Mesenchymal stem cell (in vitro differentiated cells and primary cell): ENCODE data around the gene CIAO2A.

Experiments
- DNase-seq: peaks from one replicate; pipeline ENCODE4 v3.0.0-alpha.2; 2013
- H2AFZ ChIP-seq: one replicate; pipeline ENCODE4 v1.6.1; 2013; ENCODE audit warnings: low read depth, mild to moderate bottlenecking, control low read depth, inconsistent platforms, low read length, moderate library complexity
- H2AK5ac ChIP-seq: 2 replicates; pipeline ENCODE4 v1.6.1; 2013; ENCODE audit warnings: low read length, moderate library complexity, mild to moderate bottlenecking, inconsistent platforms; ENCODE audit not compliant: severe bottlenecking
- H2BK120ac ChIP-seq: one replicate; pipeline ENCODE4 v1.6.1; 2013; ENCODE audit warnings: low read depth, mild to moderate bottlenecking, inconsistent platforms, low read length, moderate library complexity
- H2BK12ac ChIP-seq, 2 experiments: one replicate each; pipeline ENCODE4 v1.6.1; 2013; ENCODE audit warnings: inconsistent platforms in 2 of 2, low read length in 2 of 2, mild to moderate bottlenecking in 2 of 2, moderate library complexity in 2 of 2, control low read depth in 1 of 2
- H2BK15ac ChIP-seq: one replicate; pipeline ENCODE4 v1.6.1; 2013; ENCODE audit warnings: mild to moderate bottlenecking, low read depth, inconsistent platforms; ENCODE audit not compliant: poor library complexity, severe bottlenecking
- H2BK5ac ChIP-seq: 2 replicates; pipeline ENCODE4 v1.6.1; 2013; ENCODE audit warnings: low read depth, mild to moderate bottlenecking, low read length, control low read depth, inconsistent platforms; ENCODE audit not compliant: poor library complexity, severe bottlenecking
- H3K14ac ChIP-seq, 2 experiments: one replicate each; pipeline ENCODE4 v1.6.1; 2013; ENCODE audit warnings: inconsistent platforms in 2 of 2, low read length in 2 of 2, control low read depth in 1 of 2, mild to moderate bottlenecking in 1 of 2, moderate library complexity in 1 of 2
- H3K18ac ChIP-seq, 2 experiments: one replicate each; pipeline ENCODE4 v1.6.1; 2013; ENCODE audit warnings: inconsistent platforms in 2 of 2, low read length in 2 of 2, control low read depth in 1 of 2, low read depth in 1 of 2, mild to moderate bottlenecking in 1 of 2
- H3K23ac ChIP-seq, 2 experiments: one replicate each; pipeline ENCODE4 v1.6.1; 2013; ENCODE audit warnings: inconsistent platforms in 2 of 2, low read length in 2 of 2, mild to moderate bottlenecking in 2 of 2, moderate library complexity in 2 of 2, control low read depth in 1 of 2
- H3K27ac ChIP-seq: 2 replicates; pipeline ENCODE4 v1.5.1; 2013; ENCODE audit warnings: mild to moderate bottlenecking, moderate library complexity, low read length, control low read depth, inconsistent platforms; ENCODE audit not compliant: poor library complexity, severe bottlenecking
- H3K27me3 ChIP-seq, 2 experiments: 2 replicates each; pipeline versions ENCODE4 v1.6.1 to v1.7.0; 2013; ENCODE audit warnings: low read length in 2 of 2, mild to moderate bottlenecking in 2 of 2, moderate library complexity in 2 of 2, control low read depth in 1 of 2, inconsistent platforms in 1 of 2; ENCODE audit not compliant: control insufficient read depth in 1 of 2, insufficient read depth in 1 of 2
- H3K36me3 ChIP-seq, 2 experiments: 2 replicates each; pipeline versions ENCODE4 v1.6.1 to v1.7.0; 2013; ENCODE audit warnings: low read length in 2 of 2, control low read depth in 1 of 2, inconsistent platforms in 1 of 2, low read depth in 1 of 2, mild to moderate bottlenecking in 1 of 2; ENCODE audit not compliant: insufficient read depth in 2 of 2, control insufficient read depth in 1 of 2
- H3K4ac ChIP-seq, 2 experiments: one replicate each; pipeline ENCODE4 v1.6.1; 2013; ENCODE audit warnings: inconsistent platforms in 2 of 2, low read length in 2 of 2, mild to moderate bottlenecking in 2 of 2, moderate library complexity in 2 of 2, control low read depth in 1 of 2, low read depth in 1 of 2
- H3K4me1 ChIP-seq: 2 replicates; pipeline ENCODE4 v1.6.1; 2013; ENCODE audit warnings: low read depth, low read length, control low read depth; ENCODE audit not compliant: control insufficient read depth, insufficient read depth
- H3K4me2 ChIP-seq: 2 replicates; pipeline ENCODE4 v1.6.1; 2013; ENCODE audit warnings: low read length, mild to moderate bottlenecking, inconsistent platforms; ENCODE audit not compliant: poor library complexity, severe bottlenecking
- H3K4me3 ChIP-seq, 2 experiments: 2 replicates each; pipeline versions ENCODE4 v1.5.1 to v1.7.0; 2013; ENCODE audit warnings: low read length in 2 of 2, mild to moderate bottlenecking in 2 of 2, control low read depth in 1 of 2, low read depth in 1 of 2; ENCODE audit not compliant: insufficient read depth in 1 of 2
- H3K79me1 ChIP-seq: replicated peaks from 2 replicates; pipeline ENCODE4 v1.6.1; 2013; ENCODE audit warnings: mild to moderate bottlenecking, control low read depth, low read length, inconsistent platforms; ENCODE audit not compliant: poor library complexity, severe bottlenecking
- H3K9ac ChIP-seq: 2 replicates; pipeline ENCODE4 v1.7.0; 2013; ENCODE audit warnings: mild to moderate bottlenecking, low read length, moderate library complexity
- H3K9me3 ChIP-seq: 2 replicates; pipeline ENCODE4 v1.7.0; 2013; ENCODE audit warnings: mild to moderate bottlenecking, low read length; ENCODE audit not compliant: control insufficient read depth
- H4K8ac ChIP-seq: one replicate; pipeline ENCODE4 v1.6.1; 2013; ENCODE audit warnings: inconsistent platforms, mild to moderate bottlenecking, low read length, moderate library complexity
- H4K91ac ChIP-seq: one replicate; pipeline ENCODE4 v1.6.1; 2013; ENCODE audit warnings: mild to moderate bottlenecking, low read length, inconsistent platforms
- WGBS: methylation state at CpG from one replicate; pipeline ENCODE4 v1.1.7; 2013; ENCODE audit warnings: mixed read lengths; 5-methylcytosine and 5-hydroxymethylcytosine counted together

CIAO2A gene

DNA sequence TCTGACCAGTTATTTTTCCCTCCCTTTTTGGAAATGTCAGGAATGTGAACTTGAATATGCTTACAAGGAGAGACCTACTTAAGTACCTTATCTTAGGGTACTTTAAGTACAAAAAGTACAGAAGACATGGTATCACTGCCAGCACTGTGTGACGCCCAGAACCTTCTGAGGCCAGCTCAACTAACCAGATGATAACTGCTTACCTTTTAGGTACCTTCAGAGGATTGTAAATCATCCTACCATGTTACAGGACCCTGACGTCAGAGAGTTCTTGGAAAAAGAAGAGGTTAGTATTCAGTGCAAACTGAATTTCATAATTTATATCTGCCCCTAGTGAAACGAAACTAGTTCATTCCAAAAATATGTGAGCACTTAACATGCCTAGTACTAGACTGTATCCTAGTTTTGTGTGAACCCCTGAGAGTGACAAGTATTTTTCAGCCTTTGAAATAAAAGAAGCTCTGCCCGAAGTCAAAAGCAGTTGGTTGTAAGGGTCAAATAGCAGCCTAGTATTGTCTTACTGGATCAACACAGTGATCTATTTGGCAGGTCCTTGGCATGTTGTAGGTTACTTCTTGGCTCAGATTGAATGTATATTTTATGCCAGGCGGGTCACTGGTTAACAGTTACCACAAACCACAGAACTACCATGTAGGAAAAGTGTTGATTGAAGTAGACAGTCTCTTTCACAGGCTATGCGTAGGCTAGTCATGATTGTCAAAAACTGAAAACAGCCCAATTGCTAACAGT, 34.1 kb upstream of the CIAO2A start:
- no peak overlapping the region for H3K4me3 ChIP-seq

DNA sequence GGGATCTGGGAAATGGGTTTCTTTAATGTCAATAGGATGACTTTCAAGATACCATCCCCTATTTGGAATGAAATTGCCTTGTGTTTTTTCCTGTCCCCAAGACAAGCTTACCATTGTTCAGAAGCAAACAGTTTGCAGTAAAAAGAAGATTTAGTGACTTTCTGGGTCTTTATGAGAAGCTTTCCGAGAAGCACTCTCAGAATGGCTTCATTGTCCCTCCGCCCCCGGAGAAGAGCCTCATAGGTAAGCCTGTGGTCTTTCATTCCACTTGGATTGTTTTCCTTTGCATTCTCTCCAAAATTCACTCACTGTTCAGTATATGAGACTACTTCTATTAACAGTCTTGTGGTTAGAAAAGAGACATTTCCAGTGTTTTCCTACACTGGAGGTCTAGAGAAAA, 32.3 kb upstream of the CIAO2A start:
- no peak overlapping the region for H2AK5ac ChIP-seq
- H3K27ac ChIP-seq, result no peak overlapping the region
- no peak overlapping the region for H2BK120ac ChIP-seq
- H3K4me1 ChIP-seq, result no peaks in the 10 kb centered on the region
- no peak overlapping the region for H4K91ac ChIP-seq
- peaks cover 31 to 88% of the 10 kb centered on the region in 2 experiments for H3K36me3 ChIP-seq
- no peaks in the 10 kb centered on the region for H3K27me3 ChIP-seq
- H2AFZ ChIP-seq, result no peak overlapping the region
- DNase-seq, result no peak
- no peak overlapping the region for H2BK5ac ChIP-seq
- no peaks in the 10 kb centered on the region for H3K9me3 ChIP-seq
- WGBS, result 67% methylated on average over 3 of the region's 3 CpGs
- no peak overlapping the region for H2BK15ac ChIP-seq
- no peak overlapping the region for H3K23ac ChIP-seq
- H4K8ac ChIP-seq, result no peak overlapping the region
- no peak overlapping the region for H2BK12ac ChIP-seq
- H3K4me2 ChIP-seq, result no peak overlapping the region
- H3K4me3 ChIP-seq, result no peak overlapping the region
- H3K18ac ChIP-seq, result no peak overlapping the region
- no peak overlapping the region for H3K4ac ChIP-seq
- no peak overlapping the region for H3K14ac ChIP-seq
- peaks cover 16% of the 10 kb centered on the region for H3K79me1 ChIP-seq
- no peak overlapping the region for H3K9ac ChIP-seq

More for the DNA sequence above, 34.1 kb upstream of the CIAO2A start:
- no peak overlapping the region for H4K91ac ChIP-seq
- no peak overlapping the region for H2BK5ac ChIP-seq
- H2BK15ac ChIP-seq, result no peak overlapping the region
- DNase-seq, result no peak
- H2AK5ac ChIP-seq, result no peak overlapping the region
- no peak overlapping the region for H3K27ac ChIP-seq
- H3K79me1 ChIP-seq, result peaks cover 17% of the 10 kb centered on the region
- no peaks in the 10 kb centered on the region for H3K4me1 ChIP-seq
- H3K9ac ChIP-seq, result no peak overlapping the region
- H2BK120ac ChIP-seq, result no peak overlapping the region
- H3K27me3 ChIP-seq, result no peaks in the 10 kb centered on the region
- H3K23ac ChIP-seq, result no peak overlapping the region
- no peak overlapping the region for H3K14ac ChIP-seq
- no peaks in the 10 kb centered on the region for H3K9me3 ChIP-seq
- 85% methylated on average over 2 of the region's 6 CpGs for WGBS
- no peak overlapping the region for H4K8ac ChIP-seq
- no peak overlapping the region for H2BK12ac ChIP-seq
- H3K36me3 ChIP-seq, result peaks cover 40 to 88% of the 10 kb centered on the region in 2 experiments
- H3K4me2 ChIP-seq, result no peak overlapping the region
- H3K18ac ChIP-seq, result no peak overlapping the region
- H2AFZ ChIP-seq, result no peak overlapping the region
- H3K4ac ChIP-seq, result no peak overlapping the region

DNA sequence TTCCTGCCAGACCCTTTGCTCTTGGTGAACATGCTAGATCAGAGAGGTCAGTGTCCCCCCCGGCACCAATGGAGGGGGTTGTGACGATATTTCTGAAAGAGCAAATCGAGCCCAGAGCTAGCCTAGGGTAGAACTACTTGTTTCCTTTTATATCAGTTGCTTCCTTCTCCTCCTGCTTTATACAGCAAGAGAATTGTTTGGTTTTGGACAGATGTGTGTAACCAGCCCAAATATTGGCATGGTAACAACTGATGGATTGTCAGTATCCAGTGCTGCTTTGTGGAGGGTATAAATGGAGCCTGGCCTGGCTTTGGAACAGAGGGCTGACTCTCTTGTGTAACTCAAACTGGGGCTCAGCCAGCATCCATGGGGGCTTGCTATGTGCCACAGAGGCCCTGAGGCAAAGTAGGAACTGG, 29.3 kb upstream of the CIAO2A start:
- Histone ChIP-seq H3K9ac (no peak overlapping the region), H3K79me1 (peaks cover 23% of the 10 kb centered on the region), H3K23ac (no peak overlapping the region), H3K14ac (no peak overlapping the region), H4K8ac (no peak overlapping the region), H4K91ac (no peak overlapping the region), H3K4me3 (no peak overlapping the region), H3K27ac (no peak overlapping the region), H2BK5ac (no peak overlapping the region), H2BK120ac (no peak overlapping the region), H3K36me3 (peaks cover 28 to 90% of the 10 kb centered on the region in 2 experiments), H3K18ac (no peak overlapping the region), H3K4me1 (no peaks in the 10 kb centered on the region), H3K4ac (no peak overlapping the region), H3K4me2 (no peak overlapping the region), H2AK5ac (no peak overlapping the region), H3K27me3 (no peaks in the 10 kb centered on the region), H2AFZ (no peak overlapping the region), H2BK12ac (no peak overlapping the region), H2BK15ac (no peak overlapping the region), H3K9me3 (no peaks in the 10 kb centered on the region)
- WGBS, result 89% methylated on average over 3 of the region's 3 CpGs
- no peak for DNase-seq

DNA sequence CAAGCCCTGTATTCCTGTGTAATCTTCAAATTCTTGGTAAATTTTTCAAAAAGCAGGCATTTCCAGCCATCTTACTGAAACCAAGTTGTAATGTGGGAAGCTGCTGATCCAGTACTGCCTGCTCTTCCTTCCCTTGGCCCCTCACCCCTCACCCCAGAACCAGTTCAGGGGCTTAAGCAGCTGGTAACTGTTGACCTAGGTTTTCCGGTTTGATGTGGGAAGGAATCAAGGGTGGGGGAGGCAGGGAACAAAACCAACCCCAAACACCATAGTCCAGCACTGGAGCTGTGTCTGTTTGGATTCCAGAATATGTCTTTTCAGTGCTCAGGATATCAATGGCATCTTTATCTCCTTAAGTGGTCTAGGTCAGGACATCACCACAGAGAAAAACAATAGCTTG, 28.8 kb upstream of the CIAO2A start:
- no peak overlapping the region for H3K4ac ChIP-seq
- no peaks in the 10 kb centered on the region for H3K9me3 ChIP-seq
- no peak overlapping the region for H3K14ac ChIP-seq
- no peak overlapping the region for H2BK5ac ChIP-seq
- no peak for DNase-seq
- no peak overlapping the region for H3K23ac ChIP-seq
- no peak overlapping the region for H2AK5ac ChIP-seq
- no CpG with 5 or more reads among the region's 1 CpG for WGBS
- no peak overlapping the region for H3K27ac ChIP-seq
- H3K4me3 ChIP-seq, result no peak overlapping the region
- no peak overlapping the region for H3K18ac ChIP-seq
- no peak overlapping the region for H2BK15ac ChIP-seq
- no peak overlapping the region for H2BK120ac ChIP-seq
- H3K79me1 ChIP-seq, result peaks cover 23% of the 10 kb centered on the region
- no peaks in the 10 kb centered on the region for H3K27me3 ChIP-seq
- no peak overlapping the region for H2BK12ac ChIP-seq
- no peak overlapping the region for H4K91ac ChIP-seq
- H3K36me3 ChIP-seq, result peaks cover 28 to 90% of the 10 kb centered on the region in 2 experiments
- H4K8ac ChIP-seq, result no peak overlapping the region
- no peak overlapping the region for H3K9ac ChIP-seq
- no peak overlapping the region for H3K4me2 ChIP-seq
- H2AFZ ChIP-seq, result no peak overlapping the region
- H3K4me1 ChIP-seq, result no peaks in the 10 kb centered on the region
